ENCODE results near the gene GSTM3.
"Not testable (repeated sequence)": the region's sequence is repeated elsewhere in the genome, so short reads cannot be mapped to it uniquely, and the experiment has no call there.

DNA sequence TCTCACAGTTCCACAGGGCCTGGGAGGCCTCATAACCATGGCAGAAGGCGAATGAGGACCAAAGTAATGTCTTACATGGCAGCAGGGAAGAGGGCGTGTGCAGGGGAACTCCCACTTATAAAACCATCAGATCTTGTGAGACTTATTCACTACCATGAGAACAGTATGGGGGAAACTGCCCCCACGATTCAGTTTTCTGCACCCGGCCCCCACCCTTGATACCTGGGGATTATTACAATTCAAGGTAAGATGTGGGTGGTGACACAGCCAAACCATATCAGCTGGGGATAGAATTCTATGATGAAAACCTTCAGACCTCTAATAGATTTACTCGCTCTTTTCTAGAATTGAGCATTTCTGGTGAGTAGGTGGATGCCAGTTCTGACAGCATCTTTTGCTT lies 46.4 kb downstream of the GSTM3 start:
- TF ChIP-seq, protein P1, sequence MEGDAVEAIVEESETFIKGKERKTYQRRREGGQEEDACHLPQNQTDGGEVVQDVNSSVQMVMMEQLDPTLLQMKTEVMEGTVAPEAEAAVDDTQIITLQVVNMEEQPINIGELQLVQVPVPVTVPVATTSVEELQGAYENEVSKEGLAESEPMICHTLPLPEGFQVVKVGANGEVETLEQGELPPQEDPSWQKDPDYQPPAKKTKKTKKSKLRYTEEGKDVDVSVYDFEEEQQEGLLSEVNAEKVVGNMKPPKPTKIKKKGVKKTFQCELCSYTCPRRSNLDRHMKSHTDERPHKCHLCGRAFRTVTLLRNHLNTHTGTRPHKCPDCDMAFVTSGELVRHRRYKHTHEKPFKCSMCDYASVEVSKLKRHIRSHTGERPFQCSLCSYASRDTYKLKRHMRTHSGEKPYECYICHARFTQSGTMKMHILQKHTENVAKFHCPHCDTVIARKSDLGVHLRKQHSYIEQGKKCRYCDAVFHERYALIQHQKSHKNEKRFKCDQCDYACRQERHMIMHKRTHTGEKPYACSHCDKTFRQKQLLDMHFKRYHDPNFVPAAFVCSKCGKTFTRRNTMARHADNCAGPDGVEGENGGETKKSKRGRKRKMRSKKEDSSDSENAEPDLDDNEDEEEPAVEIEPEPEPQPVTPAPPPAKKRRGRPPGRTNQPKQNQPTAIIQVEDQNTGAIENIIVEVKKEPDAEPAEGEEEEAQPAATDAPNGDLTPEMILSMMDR (IDR thresholded peaks at IDR 0.05; ENCODE audit: insufficient read depth, low read length, poor library complexity, severe bottlenecking): not testable (repeated sequence)
- not testable (repeated sequence) for TF ChIP-seq EZH2phosphoT487 (conservative IDR thresholded peaks at IDR 0.05; ENCODE audit: low read length)

Data from SU-DHL-6 (cell line).